GM23248 (cell line): ENCODE data around the gene SUGCT. TPM values are rescaled to one million over a fixed set of nuclear protein-coding genes. Genes with fewer than 3 reads are reported as not detected.

Source experiments
- DNase-seq: peaks from one replicate; pipeline ENCODE4 v3.0.0-alpha.2; 2015
- H2AFZ ChIP-seq: fragments of 200-600 bp; sonication (generic); 2 replicates; pipeline ENCODE4 v1.6.1; 2016; ENCODE audit warnings: antibody characterized with exemption
- H3F3A ChIP-seq: fragments of 200-600 bp; sonication (generic); 2 replicates; pipeline ENCODE4 v1.6.1; 2016; ENCODE audit warnings: mild to moderate bottlenecking, antibody characterized with exemption, mixed run types; ENCODE audit not compliant: insufficient read depth
- H3K27ac ChIP-seq: fragments of 200-600 bp; sonication (generic); 2 replicates; pipeline ENCODE4 v1.5.1; 2016; ENCODE audit warnings: mild to moderate bottlenecking
- H3K27me3 ChIP-seq: fragments of 200-600 bp; sonication (generic); replicated peaks from 2 replicates; pipeline ENCODE4 v1.6.1; 2016; ENCODE audit warnings: mild to moderate bottlenecking; ENCODE audit not compliant: insufficient read depth
- H3K36me3 ChIP-seq: fragments of 200-600 bp; sonication (generic); 2 replicates; pipeline ENCODE4 v1.6.1; 2016; ENCODE audit warnings: low read depth, mild to moderate bottlenecking
- H3K4me1 ChIP-seq: fragments of 200-600 bp; sonication (generic); 2 replicates; pipeline ENCODE4 v1.6.1; 2016; ENCODE audit warnings: mild to moderate bottlenecking; ENCODE audit not compliant: insufficient read depth
- H3K4me2 ChIP-seq: fragments of 200-600 bp; sonication (generic); one replicate; pipeline ENCODE4 v1.6.1; 2016; ENCODE audit warnings: mild to moderate bottlenecking; ENCODE audit not compliant: unreplicated experiment
- H3K4me3 ChIP-seq: fragments of 200-600 bp; sonication (generic); 2 replicates; pipeline ENCODE4 v1.5.1; 2016; ENCODE audit warnings: mild to moderate bottlenecking
- H3K79me2 ChIP-seq: fragments of 200-600 bp; sonication (generic); 2 replicates; pipeline ENCODE4 v1.6.1; 2016; ENCODE audit warnings: mild to moderate bottlenecking; ENCODE audit not compliant: insufficient read depth
- H3K9ac ChIP-seq: fragments of 200-600 bp; sonication (generic); 2 replicates; pipeline ENCODE4 v1.6.1; 2016; ENCODE audit warnings: mild to moderate bottlenecking
- H3K9me2 ChIP-seq: fragments of 200-600 bp; sonication (generic); 2 replicates; pipeline ENCODE4 v1.6.1; 2016; ENCODE audit warnings: mixed run types, mild to moderate bottlenecking, moderate library complexity; ENCODE audit not compliant: insufficient read depth
- H3K9me3 ChIP-seq: fragments of 200-600 bp; sonication (generic); one replicate; pipeline ENCODE4 v1.6.1; 2017; ENCODE audit warnings: low read depth
- H4K20me1 ChIP-seq: fragments of 200-600 bp; sonication (generic); 2 replicates; pipeline ENCODE4 v1.6.0; 2016; ENCODE audit not compliant: insufficient read depth
- EZH2 ChIP-seq: fragments of 200-600 bp; sonication (generic); IDR thresholded peaks from 2 replicates; pipeline ENCODE4 v1.6.1; 2018; ENCODE audit warnings: antibody characterized with exemption, mild to moderate bottlenecking; ENCODE audit not compliant: insufficient read depth, poor library complexity, severe bottlenecking
- EZH2phosphoT487 ChIP-seq: fragments of 200-600 bp; sonication (generic); IDR thresholded peaks from 2 replicates; pipeline ENCODE4 v1.6.1; 2018; ENCODE audit warnings: antibody characterized with exemption, moderate library complexity, mild to moderate bottlenecking, low read depth; ENCODE audit not compliant: insufficient read depth
- WGBS, 2 experiments: methylation state at CpG; one replicate each; pipeline ENCODE4 v1.1.6; 2015 to 2017; ENCODE audit warnings: low lambda C conversion rate in 2 of 2, low coverage in 1 of 2; ENCODE audit errors: missing lambda C conversion rate in 2 of 2; 5-methylcytosine and 5-hydroxymethylcytosine counted together
- in situ Hi-C: fragments of 300-500 bp; cut with MboI; formaldehyde crosslinking; loops from 2 replicates; pipeline ENCODE4 v1.15.0; 2020
- polyA plus RNA-seq: library from polyadenylated mRNA; unstranded; fragments of >200 nt; fragmentation: Nextera tagmentation; extraction: Ambion mirVana; gene quantifications from 2 replicates; pipeline ENCODE4 v1.2.1, GENCODE V29; 2016
- total RNA-seq: library from RNA; depleted of rRNA; stranded (reverse); fragments of >200 nt; shearing (Covaris generic); gene quantifications from 2 replicates; pipeline ENCODE4 v1.2.3, GENCODE V29; 2014

Gene SUGCT
- total and polyA plus RNA-seq, 2 experiments from 2014 or later = 2.2 to 7.1 TPM

GRCh38 chr7:40315277-40315676 is 180.5 kb downstream of the SUGCT start:
- WGBS, 2 experiments = 96 to 100% methylated on average over 2 of the region's 2 CpGs
- Histone ChIP-seq H3K9me3 (no peaks in the 10 kb centered on the region), H3F3A (no peaks in the 10 kb centered on the region), H3K4me1 (peaks cover 2% of the 10 kb centered on the region; the same call in 1 of the 2 replicates), H3K9ac (no peak overlapping the region), H3K36me3 (no peaks in the 10 kb centered on the region), H3K27me3 (no peaks in the 10 kb centered on the region), H3K79me2 (no peaks in the 10 kb centered on the region), H4K20me1 (no peaks in the 10 kb centered on the region), H3K9me2 (no peaks in the 10 kb centered on the region), H3K4me3 (no peak overlapping the region), H3K4me2 (no peak overlapping the region), H2AFZ (no peak overlapping the region), H3K27ac (no peak overlapping the region)
- in situ Hi-C loops = no loop called here
- TF ChIP-seq EZH2 (no peak), EZH2phosphoT487 (no peak)
- no peak for DNase-seq

GRCh38 chr7:40316176-40316575 is 181.4 kb downstream of the SUGCT start:
- H3K9ac ChIP-seq = no peak overlapping the region
- no peaks in the 10 kb centered on the region for H3K27me3 ChIP-seq
- no peaks in the 10 kb centered on the region for H3K36me3 ChIP-seq
- no peaks in the 10 kb centered on the region for H3K4me1 ChIP-seq
- WGBS, 2 experiments = 44% methylated on average over 3 of the region's 3 CpGs
- no peak for TF ChIP-seq EZH2phosphoT487
- TF ChIP-seq EZH2 = no peak
- H3K4me2 ChIP-seq = no peak overlapping the region
- H3K9me3 ChIP-seq = no peaks in the 10 kb centered on the region
- H3K9me2 ChIP-seq = no peaks in the 10 kb centered on the region
- H3K27ac ChIP-seq = no peak overlapping the region
- H3F3A ChIP-seq = no peaks in the 10 kb centered on the region
- H3K4me3 ChIP-seq = no peak overlapping the region
- no peak overlapping the region for H2AFZ ChIP-seq
- in situ Hi-C loops = no loop called here
- no peaks in the 10 kb centered on the region for H3K79me2 ChIP-seq
- peak; percentile 38 for DNase-seq
- no peaks in the 10 kb centered on the region for H4K20me1 ChIP-seq

- Histone ChIP-seq H3K9me3 (no peaks in the 10 kb centered on the region), H3K9me2 (no peaks in the 10 kb centered on the region), H3K27ac (no peak overlapping the region), H3F3A (no peaks in the 10 kb centered on the region), H3K4me2 (no peak overlapping the region), H3K4me1 (peaks cover 3% of the 10 kb centered on the region), H3K79me2 (no peaks in the 10 kb centered on the region), H3K27me3 (no peaks in the 10 kb centered on the region), H4K20me1 (no peaks in the 10 kb centered on the region), H2AFZ (no peak overlapping the region), H3K9ac (no peak overlapping the region), H3K4me3 (no peak overlapping the region), H3K36me3 (no peaks in the 10 kb centered on the region)
- no peak for DNase-seq
- TF ChIP-seq EZH2 (no peak), EZH2phosphoT487 (no peak)
- in situ Hi-C loops = loop anchor here (10.0 kb wide), 1 partner anchor 1380 kb away; the partner anchor contains the start of gene INHBA
These were observed 190.1 kb downstream of the SUGCT start for GRCh38 chr7:40324914-40325313.

GRCh38 chr7:40327113-40327512 is 192.3 kb downstream of the SUGCT start:
- Histone ChIP-seq H3K9me2 (no peaks in the 10 kb centered on the region), H4K20me1 (no peaks in the 10 kb centered on the region), H3K9me3 (no peaks in the 10 kb centered on the region), H2AFZ (no peak overlapping the region), H3K4me1 (peaks cover 10% of the 10 kb centered on the region), H3K36me3 (no peaks in the 10 kb centered on the region), H3K27me3 (no peaks in the 10 kb centered on the region), H3K4me3 (no peak overlapping the region), H3K79me2 (no peaks in the 10 kb centered on the region), H3F3A (0 out of 2 replicates have a peak, but pooled peaks cover 3% of the 10 kb centered on the region), H3K27ac (no peak overlapping the region), H3K9ac (no peak overlapping the region), H3K4me2 (no peak overlapping the region)
- TF ChIP-seq EZH2phosphoT487 (no peak), EZH2 (no peak)
- 92 to 100% methylated on average over 2 of the region's 2 CpGs for WGBS, 2 experiments
- no peak for DNase-seq
- in situ Hi-C loops = loop anchor here (10.0 kb wide), 1 partner anchor 1378 kb away; the partner anchor contains the start of gene INHBA

- TF ChIP-seq EZH2phosphoT487 = no peak
- no peak for TF ChIP-seq EZH2
- no peaks in the 10 kb centered on the region for H3K36me3 ChIP-seq
- 0 out of 2 replicates have a peak, but pooled peaks cover 4% of the 10 kb centered on the region for H3F3A ChIP-seq
- no peak overlapping the region for H3K4me3 ChIP-seq
- in situ Hi-C loops = loop anchor here (10.0 kb wide), 1 partner anchor 1377 kb away; the partner anchor contains the start of gene INHBA
- no peaks in the 10 kb centered on the region for H3K27me3 ChIP-seq
- no peaks in the 10 kb centered on the region for H3K9me3 ChIP-seq
- H3K4me2 ChIP-seq = no peak overlapping the region
- H3K9me2 ChIP-seq = no peaks in the 10 kb centered on the region
- peak overlapping the region; percentile 11; the same call in 1 of the 2 replicates for H2AFZ ChIP-seq
- H3K4me1 ChIP-seq = peaks cover 12% of the 10 kb centered on the region
- no peak overlapping the region for H3K9ac ChIP-seq
- no peak for DNase-seq
- H4K20me1 ChIP-seq = no peaks in the 10 kb centered on the region
- H3K27ac ChIP-seq = no peak overlapping the region
- no peaks in the 10 kb centered on the region for H3K79me2 ChIP-seq
These were observed 193.1 kb downstream of the SUGCT start for GRCh38 chr7:40327873-40328272.
